Gastroesophageal sphincter (tissue), 4 donors: ENCODE measurements around the gene ACOT7. TPM values are rescaled to one million over a fixed set of nuclear protein-coding genes. Genes with fewer than 3 reads are reported as not detected.
"Not testable (repeated sequence)": the region's sequence is repeated elsewhere in the genome, so short reads cannot be mapped to it uniquely, and the experiment has no call there.

Experiments used
- ATAC-seq: fragments of 150-250 bp; one replicate; pipeline ENCODE4 v1.9.1; 2016; ENCODE audit warnings: mild to moderate bottlenecking, moderate library complexity
- H3K27ac ChIP-seq, 4 donors: fragments of 200-600 bp; sonication (generic) in 3 of 4; 1 replicate in 3 of 4; 2 replicates in 1 of 4; pipeline ENCODE4 v1.5.1; 2016 to 2019
- H3K27me3 ChIP-seq: fragments of 200-600 bp; sonication (generic); one replicate; pipeline ENCODE4 v1.5.1; 2019
- H3K36me3 ChIP-seq, 2 donors: fragments of 200-600 bp; sonication (generic); one replicate each; pipeline ENCODE4 v1.5.1; 2019; ENCODE audit warnings: control low read depth in 1 of 2
- H3K4me1 ChIP-seq, 3 donors: fragments of 200-600 bp; sonication (generic); 1 replicate in 2 of 3; 2 replicates in 1 of 3; pipeline ENCODE4 v1.5.1; 2016 to 2019; ENCODE audit warnings: control low read depth in 2 of 3
- H3K4me3 ChIP-seq, 2 donors: fragments of 200-600 bp; sonication (generic); one replicate each; pipeline ENCODE4 v1.5.1; 2019; ENCODE audit warnings: mild to moderate bottlenecking in 1 of 2, moderate library complexity in 1 of 2
- H3K9me3 ChIP-seq, 3 donors: fragments of 200-600 bp; sonication (generic); one replicate each; pipeline ENCODE4 v1.5.1; 2017 to 2019; ENCODE audit warnings: control low read depth in 2 of 3
- EP300 ChIP-seq: sonication (generic); formaldehyde crosslinking; IDR thresholded peaks from one replicate; pipeline ENCODE4 v1.6.1; 2017; ENCODE audit warnings: antibody characterized with exemption, mild to moderate bottlenecking
- POLR2A ChIP-seq, 2 donors: fragments of 450-650 bp; IDR thresholded peaks; one replicate each; pipeline ENCODE4 v1.6.1; 2017; ENCODE audit warnings: antibody characterized with exemption in 2 of 2, mild to moderate bottlenecking in 2 of 2, moderate library complexity in 1 of 2
- POLR2AphosphoS5 ChIP-seq: sonication (generic); formaldehyde crosslinking; IDR thresholded peaks from one replicate; pipeline ENCODE4 v1.6.1; 2017; ENCODE audit warnings: antibody characterized with exemption
- WGBS, 2 donors: methylation state at CpG; one replicate each; pipeline ENCODE4 v1.1.5; 2018; ENCODE audit warnings: low coverage in 1 of 2; 5-methylcytosine and 5-hydroxymethylcytosine counted together
- small RNA-seq, 4 donors: library from RNA; depleted of rRNA; stranded (forward); fragments of <200 nt; gene quantifications; one replicate each; pipeline ENCODE3, GENCODE V24; 2016
- total RNA-seq, 4 donors: library from RNA; depleted of rRNA; stranded (reverse); fragments of >200 nt; gene quantifications; one replicate each; pipeline ENCODE4 v1.1.0, GENCODE V29; 2016
- TF ChIP-seq, protein P1 (sequence below), 4 experiments: fragments of 200-600 bp in 2 of 4; fragments of 450-650 bp in 2 of 4; sonication (generic) in 1 of 4; IDR thresholded peaks; one replicate each; pipeline ENCODE4 v1.5.1; 2017 to 2019; ENCODE audit warnings: antibody characterized with exemption in 4 of 4, mild to moderate bottlenecking in 2 of 4, moderate library complexity in 2 of 4

ACOT7 gene
- total RNA-seq, 4 donors from 2014 or later = 22.3 to 32.5 (median 25.0) TPM

GRCh38 chr1:6221210-6221784 is 172.3 kb downstream of the ACOT7 start:
- TF ChIP-seq POLR2A (IDR thresholded peaks at IDR 0.05) = no peak
- TF ChIP-seq, protein P1, sequence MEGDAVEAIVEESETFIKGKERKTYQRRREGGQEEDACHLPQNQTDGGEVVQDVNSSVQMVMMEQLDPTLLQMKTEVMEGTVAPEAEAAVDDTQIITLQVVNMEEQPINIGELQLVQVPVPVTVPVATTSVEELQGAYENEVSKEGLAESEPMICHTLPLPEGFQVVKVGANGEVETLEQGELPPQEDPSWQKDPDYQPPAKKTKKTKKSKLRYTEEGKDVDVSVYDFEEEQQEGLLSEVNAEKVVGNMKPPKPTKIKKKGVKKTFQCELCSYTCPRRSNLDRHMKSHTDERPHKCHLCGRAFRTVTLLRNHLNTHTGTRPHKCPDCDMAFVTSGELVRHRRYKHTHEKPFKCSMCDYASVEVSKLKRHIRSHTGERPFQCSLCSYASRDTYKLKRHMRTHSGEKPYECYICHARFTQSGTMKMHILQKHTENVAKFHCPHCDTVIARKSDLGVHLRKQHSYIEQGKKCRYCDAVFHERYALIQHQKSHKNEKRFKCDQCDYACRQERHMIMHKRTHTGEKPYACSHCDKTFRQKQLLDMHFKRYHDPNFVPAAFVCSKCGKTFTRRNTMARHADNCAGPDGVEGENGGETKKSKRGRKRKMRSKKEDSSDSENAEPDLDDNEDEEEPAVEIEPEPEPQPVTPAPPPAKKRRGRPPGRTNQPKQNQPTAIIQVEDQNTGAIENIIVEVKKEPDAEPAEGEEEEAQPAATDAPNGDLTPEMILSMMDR (IDR thresholded peaks at IDR 0.05) = no peak
- no peak for TF ChIP-seq EP300
- no peak for TF ChIP-seq POLR2AphosphoS5
- peaks cover 0 to 62% of the 10 kb centered on the region in 2 donors for H3K36me3 ChIP-seq
- H3K27ac ChIP-seq = no peak overlapping the region
- 86 to 91% methylated on average over 5 to 9 of the region's 12 CpGs for WGBS, 2 donors
- no peaks in the 10 kb centered on the region for H3K9me3 ChIP-seq
- peaks cover 0 to 8% (median 0%) of the 10 kb centered on the region in 3 donors for H3K4me1 ChIP-seq
- ATAC-seq = no peak
- no peak overlapping the region for H3K4me3 ChIP-seq
- H3K27me3 ChIP-seq = no peaks in the 10 kb centered on the region

GRCh38 chr1:6220236-6220635 is 173.3 kb downstream of the ACOT7 start:
- ATAC-seq = no peak
- H3K4me3 ChIP-seq = no peak overlapping the region
- no peaks in the 10 kb centered on the region for H3K9me3 ChIP-seq
- H3K27me3 ChIP-seq = no peaks in the 10 kb centered on the region
- no peak for TF ChIP-seq POLR2AphosphoS5
- TF ChIP-seq, protein P1 (IDR thresholded peaks at IDR 0.05) = no peak
- no peak for TF ChIP-seq POLR2A (IDR thresholded peaks at IDR 0.05)
- peaks cover 0 to 60% of the 10 kb centered on the region in 2 donors for H3K36me3 ChIP-seq
- no peak overlapping the region for H3K27ac ChIP-seq
- 29 to 64% methylated on average over 1 to 4 of the region's 8 CpGs for WGBS, 2 donors
- H3K4me1 ChIP-seq = peaks cover 0 to 8% (median 0%) of the 10 kb centered on the region in 3 donors

GRCh38 chr1:6219641-6220040 is 173.9 kb downstream of the ACOT7 start:
- not testable (repeated sequence) for ATAC-seq, H3K4me3 ChIP-seq, H3K27ac ChIP-seq, H3K9me3 ChIP-seq, H3K27me3 ChIP-seq, H3K4me1 ChIP-seq
- peaks cover 0 to 54% of the 10 kb centered on the region in 2 donors for H3K36me3 ChIP-seq
- WGBS, 2 donors = 84 to 100% methylated on average over 3 to 7 of the region's 11 CpGs

DNA sequence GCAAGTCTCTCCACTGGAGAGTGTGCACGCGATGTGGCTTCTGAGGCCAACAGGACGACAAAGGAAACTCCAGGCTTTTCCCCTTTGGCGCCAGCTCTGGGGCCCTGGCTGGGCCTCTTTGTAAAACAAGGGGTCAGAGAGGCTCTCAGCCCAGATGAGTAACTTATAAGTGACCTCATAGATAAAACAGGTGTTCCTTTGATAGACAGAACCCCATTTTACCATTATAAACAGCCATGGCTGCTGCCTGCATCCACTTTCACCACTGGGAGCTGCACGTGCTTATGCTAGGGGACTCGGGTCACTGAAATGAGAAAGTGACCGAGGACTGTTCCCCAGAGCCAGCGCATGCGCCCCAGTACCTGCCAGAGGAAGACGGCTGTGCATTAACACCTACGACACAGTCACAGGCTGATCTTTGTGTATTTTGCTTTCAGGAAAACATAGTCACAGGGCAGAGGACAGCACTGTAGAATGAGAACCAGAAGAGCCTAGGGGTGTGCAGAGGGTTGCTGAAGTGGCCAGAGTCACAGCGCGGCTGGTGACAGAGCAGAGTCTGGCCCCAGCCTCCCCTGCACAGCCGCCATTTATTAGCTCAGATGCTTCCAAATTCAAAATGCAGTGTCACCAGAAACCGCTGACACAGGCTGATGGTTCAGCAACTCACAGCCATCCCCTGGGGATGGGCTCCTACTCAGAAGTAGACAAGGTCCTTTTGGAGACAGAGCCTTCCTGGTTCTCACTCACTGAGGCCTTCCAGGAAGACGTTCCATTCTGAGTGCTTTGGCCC is 175.0 kb downstream of the ACOT7 start:
- peaks cover 0 to 44% of the 10 kb centered on the region in 2 donors for H3K36me3 ChIP-seq
- H3K4me3 ChIP-seq = no peak overlapping the region
- no peak overlapping the region for H3K27ac ChIP-seq
- ATAC-seq = no peak
- TF ChIP-seq EP300 (no peak), POLR2AphosphoS5 (no peak), POLR2A (IDR thresholded peaks at IDR 0.05) (no peak)
- TF ChIP-seq, protein P1 (IDR thresholded peaks at IDR 0.05) = no peak
- H3K9me3 ChIP-seq = no peaks in the 10 kb centered on the region
- no peaks in the 10 kb centered on the region for H3K27me3 ChIP-seq
- peaks cover 0 to 8% (median 0%) of the 10 kb centered on the region in 3 donors for H3K4me1 ChIP-seq
- WGBS, 2 donors = 92% methylated on average over 2 of the region's 16 CpGs; no CpG with 5 or more reads in 1 of the 2 donors

Small RNA genes within 50 kb of the gene (small RNA-seq; reads per million reads assigned to genes)
- gene MIR4252 = 0 reads per million in 4 donors

Other genes starting within 250 kb of the ACOT7 start
- 10 to 100 TPM in 2 of 4 donors, 1 to 10 TPM in 2; 4.4 to 34.9 (median 9.2) TPM for gene CHD5, start 213.4 kb downstream of the ACOT7 start, total RNA-seq
- gene RPL22, start 194.2 kb downstream of the ACOT7 start, total RNA-seq = 100 to 1,000 TPM; 126 to 281 (median 227) TPM
- gene RNF207, start 187.6 kb downstream of the ACOT7 start, total RNA-seq = 10 to 100 TPM in 3 of 4 donors, 1 to 10 TPM in 1; 3.0 to 34.1 (median 18.3) TPM
- gene ICMT, start 157.8 kb downstream of the ACOT7 start, total RNA-seq = 10 to 100 TPM; 53.4 to 91.3 (median 85.0) TPM
- not detected for gene HES3, start 149.6 kb downstream of the ACOT7 start, total RNA-seq
- 1 to 10 TPM; 2.6 to 8.9 (median 6.2) TPM for gene GPR153, start 132.7 kb downstream of the ACOT7 start, total RNA-seq
- gene HES2, start 26.2 kb upstream of the ACOT7 start, total RNA-seq = 1 to 10 TPM in 1 of 4 donors, not detected in 3; 7.3 TPM
- under 1 TPM in 3 of 4 donors, not detected in 1; 0.47 to 0.92 (median 0.81) TPM for gene ESPN, start 31.0 kb upstream of the ACOT7 start, total RNA-seq
- gene TNFRSF25, start 72.4 kb upstream of the ACOT7 start, total RNA-seq = 10 to 100 TPM in 2 of 4 donors, 1 to 10 TPM in 2; 4.2 to 11.2 (median 8.8) TPM
- 10 to 100 TPM in 3 of 4 donors, 1 to 10 TPM in 1; 8.6 to 14.0 (median 11.4) TPM for gene PLEKHG5, start 97.9 kb upstream of the ACOT7 start, total RNA-seq
- gene NOL9, start 160.7 kb upstream of the ACOT7 start, total RNA-seq = 10 to 100 TPM; 21.2 to 32.2 (median 25.7) TPM
- not detected for gene TAS1R1, start 161.5 kb upstream of the ACOT7 start, total RNA-seq
- gene ZBTB48, start 186.2 kb upstream of the ACOT7 start, total RNA-seq = 10 to 100 TPM; 12.7 to 17.7 (median 14.1) TPM
- gene KLHL21, start 209.1 kb upstream of the ACOT7 start, total RNA-seq = 100 to 1,000 TPM in 2 of 4 donors, 10 to 100 TPM in 2; 83.6 to 131 (median 101) TPM
- gene PHF13, start 220.0 kb upstream of the ACOT7 start, total RNA-seq = 10 to 100 TPM; 19.8 to 22.8 (median 20.5) TPM
- 10 to 100 TPM; 16.3 to 36.9 (median 27.7) TPM for gene THAP3, start 231.1 kb upstream of the ACOT7 start, total RNA-seq